ENCODE results near the gene NID1. TPM values are rescaled to one million over a fixed set of nuclear protein-coding genes. Genes with fewer than 3 reads are reported as not detected.
"Not testable (repeated sequence)": the region's sequence is repeated elsewhere in the genome, so short reads cannot be mapped to it uniquely, and the experiment has no call there.

The NID1 gene
- total RNA-seq, 4 donors from 2014 or later: 23.4 to 80.0 (median 30.7) TPM

DNA sequence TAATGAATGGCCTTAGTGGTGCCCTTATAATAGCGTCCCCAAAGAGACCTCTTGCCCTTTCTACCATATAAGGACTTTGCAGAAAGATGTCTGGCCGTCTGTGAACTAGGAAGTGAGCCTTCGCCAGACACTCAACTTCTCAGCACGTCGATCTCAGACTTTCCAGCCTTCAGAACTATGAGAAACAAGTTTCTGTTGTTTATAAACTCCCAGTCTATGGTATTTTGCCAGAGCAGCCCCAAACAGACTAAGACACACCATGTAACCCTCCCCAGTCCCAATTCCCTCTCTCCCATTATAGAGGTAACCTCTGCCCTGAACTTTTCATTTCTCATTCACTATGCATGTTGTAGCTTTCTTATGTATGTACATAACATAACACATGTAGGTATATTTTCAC lies 55.7 kb downstream of the NID1 start:
- H3K4me3 ChIP-seq (ENCODE audit: low read depth, poor library complexity, severe bottlenecking): no peak overlapping the region
- WGBS, 2 donors: 58 to 62% methylated on average over 5 of the region's 5 CpGs
- intact Hi-C loops (cut with DNase I; ENCODE audit: low total_unique reads): no loop called here
- DNase-seq (ENCODE audit: low spot score in 2 of 2): peak in 1 of 2 donors; percentile 39
- TF ChIP-seq POLR2A (IDR thresholded peaks at IDR 0.05) (no peak), CTCF (IDR thresholded peaks at IDR 0.05) (no peak)

- H3K4me3 ChIP-seq (ENCODE audit: low read depth, poor library complexity, severe bottlenecking): no peak overlapping the region
- TF ChIP-seq CTCF (IDR thresholded peaks at IDR 0.05) (no peak), POLR2A (IDR thresholded peaks at IDR 0.05) (no peak)
- no peak for DNase-seq (ENCODE audit: low spot score in 2 of 2)
- WGBS, 2 donors: 96 to 98% methylated on average over 3 of the region's 3 CpGs
- intact Hi-C loops (cut with DNase I; ENCODE audit: low total_unique reads): no loop called here
Observed at GRCh38 chr1:236007781-236008180, 57.1 kb downstream of the NID1 start.

DNA sequence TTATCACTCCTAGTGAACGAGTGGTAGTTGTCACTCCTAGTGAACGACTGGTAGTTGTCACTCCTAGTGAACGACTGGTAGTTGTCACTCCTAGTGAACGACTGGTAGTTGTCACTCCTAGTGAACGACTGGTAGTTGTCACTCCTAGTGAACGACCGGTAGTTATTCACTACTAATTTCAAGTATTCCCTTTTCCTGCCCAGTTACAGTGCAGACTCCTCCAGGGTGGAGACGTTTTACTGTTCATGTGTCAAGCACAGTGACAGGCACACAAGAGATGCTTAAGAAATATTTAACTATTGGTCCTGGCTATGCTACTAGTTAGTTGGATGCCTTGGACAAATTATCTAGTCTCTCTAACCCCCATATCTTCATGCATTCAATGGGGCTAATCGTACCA lies 61.8 kb downstream of the NID1 start:
- DNase-seq (ENCODE audit: low spot score in 2 of 2); H3K4me3 ChIP-seq (ENCODE audit: low read depth, poor library complexity, severe bottlenecking); intact Hi-C loops (cut with DNase I; ENCODE audit: low total_unique reads): not testable (repeated sequence)
- 70 to 76% methylated on average over 9 of the region's 9 CpGs for WGBS, 2 donors

GRCh38 chr1:236002572-236002971 lies 62.3 kb downstream of the NID1 start:
- intact Hi-C loops (cut with DNase I; ENCODE audit: low total_unique reads): no loop called here
- no peak for TF ChIP-seq POLR2A (IDR thresholded peaks at IDR 0.05)
- TF ChIP-seq CTCF (IDR thresholded peaks at IDR 0.05): no peak
- DNase-seq (ENCODE audit: low spot score in 2 of 2): peak in 1 of 2 donors; percentile 84
- H3K4me3 ChIP-seq (ENCODE audit: low read depth, poor library complexity, severe bottlenecking): no peak overlapping the region
- 90 to 91% methylated on average over 11 of the region's 11 CpGs for WGBS, 2 donors

GRCh38 chr1:236002025-236002390 lies 62.9 kb downstream of the NID1 start:
- DNase-seq (ENCODE audit: low spot score in 2 of 2): peak in 1 of 2 donors; percentile 80
- TF ChIP-seq CTCF (IDR thresholded peaks at IDR 0.05): no peak
- TF ChIP-seq POLR2A (IDR thresholded peaks at IDR 0.05): no peak
- H3K4me3 ChIP-seq (ENCODE audit: low read depth, poor library complexity, severe bottlenecking): no peak overlapping the region
- intact Hi-C loops (cut with DNase I; ENCODE audit: low total_unique reads): no loop called here
- 77 to 84% methylated on average over 7 of the region's 7 CpGs for WGBS, 2 donors

DNA sequence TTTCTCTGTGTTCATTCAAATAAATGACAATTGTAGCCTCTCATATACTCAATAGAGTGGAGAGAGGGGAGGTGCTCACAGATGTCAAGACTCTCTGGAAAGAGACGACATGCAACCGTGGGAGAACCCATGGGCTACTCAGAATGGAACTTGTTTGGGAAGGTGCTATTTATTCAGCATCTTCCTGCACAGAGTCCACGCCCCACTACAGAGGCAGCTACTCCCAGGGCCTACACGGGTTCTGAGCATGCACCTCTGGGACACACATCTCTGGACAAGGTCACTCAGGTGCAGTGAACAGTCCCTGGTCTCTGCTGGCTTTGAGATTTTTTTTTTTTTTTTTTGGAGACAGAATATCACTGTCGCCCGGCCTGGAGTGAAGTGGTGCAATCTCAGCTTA lies 64.1 kb downstream of the NID1 start:
- TF ChIP-seq POLR2A (IDR thresholded peaks at IDR 0.05): no peak
- TF ChIP-seq CTCF (IDR thresholded peaks at IDR 0.05): no peak
- no peak overlapping the region for H3K4me3 ChIP-seq (ENCODE audit: low read depth, poor library complexity, severe bottlenecking)
- intact Hi-C loops (cut with DNase I; ENCODE audit: low total_unique reads): no loop called here
- 85 to 95% methylated on average over 6 of the region's 6 CpGs for WGBS, 2 donors
- DNase-seq (ENCODE audit: low spot score in 2 of 2): no peak
